Measurements from ENCODE around the gene SUPT3H.

- no peak for TF ChIP-seq GATA2 (IDR thresholded peaks at IDR 0.05; ENCODE audit: low read depth, low read length)
- no peak for TF ChIP-seq GATA3 (IDR thresholded peaks at IDR 0.05; ENCODE audit: low read depth, low read length)
Measured at GRCh38 chr6:44965708-44966107, 412.0 kb downstream of the SUPT3H start.
